ENCODE data around the gene PEDS1. TPM values are rescaled to one million over a fixed set of nuclear protein-coding genes. Genes with fewer than 3 reads are reported as not detected.
A peak's percentile ranks its signal among the peaks of the same experiment; 100 is the strongest.

The PEDS1 gene
- total and polyA plus RNA-seq, 2 of the 13 experiments (the other 11 are each of a cell fraction or from before 2014, with no cell fraction given): 30.5 to 93.9 TPM

DNA sequence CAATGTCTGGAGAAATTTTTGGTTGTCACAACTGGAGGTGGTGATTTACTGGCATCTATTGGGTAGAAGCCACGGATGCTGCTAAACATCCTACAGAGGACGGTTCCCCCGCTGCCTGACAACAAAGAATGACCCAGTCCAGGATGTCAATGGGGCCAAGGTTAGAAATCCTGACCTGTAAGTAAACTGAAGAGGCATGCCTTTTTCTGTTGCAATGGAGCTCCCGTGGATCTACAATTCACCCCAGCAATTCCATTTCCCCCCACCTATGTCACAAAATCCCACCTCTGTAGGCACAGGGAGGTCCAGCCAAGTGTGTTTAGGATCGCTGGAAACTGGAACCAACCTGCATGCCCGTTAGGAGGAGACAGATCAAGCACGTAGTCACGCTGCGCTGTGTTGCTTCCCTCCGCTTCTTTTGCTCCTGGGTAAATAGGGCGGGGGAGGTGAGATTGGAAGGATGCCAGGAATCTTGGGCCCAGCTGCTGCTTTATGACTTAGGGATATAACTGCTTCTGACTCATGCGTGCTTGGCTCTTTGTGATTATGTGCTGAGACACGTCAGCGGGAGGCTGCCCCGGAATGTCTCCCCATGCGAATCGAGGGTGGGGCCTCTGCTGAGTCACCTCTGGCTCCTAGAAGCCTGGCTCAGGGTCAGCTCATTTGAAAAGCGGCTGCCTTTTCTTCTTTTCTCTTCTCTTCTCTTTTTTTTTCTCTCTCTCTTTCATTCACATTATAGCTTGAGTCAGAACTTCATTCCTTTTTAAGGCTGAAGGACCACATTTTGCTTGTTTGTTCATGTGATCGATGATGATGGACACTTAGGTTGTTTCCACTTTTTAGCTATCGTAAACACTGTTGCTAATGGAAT, 12.4 kb upstream of the PEDS1 start (continued):
- TF ChIP-seq ZSCAN30 (CRISPR knock-in tag; IDR thresholded peaks at IDR 0.05): 0 out of 2 replicates have a peak, but pooled peaks have one; percentile 84
- TF ChIP-seq, protein P1, sequence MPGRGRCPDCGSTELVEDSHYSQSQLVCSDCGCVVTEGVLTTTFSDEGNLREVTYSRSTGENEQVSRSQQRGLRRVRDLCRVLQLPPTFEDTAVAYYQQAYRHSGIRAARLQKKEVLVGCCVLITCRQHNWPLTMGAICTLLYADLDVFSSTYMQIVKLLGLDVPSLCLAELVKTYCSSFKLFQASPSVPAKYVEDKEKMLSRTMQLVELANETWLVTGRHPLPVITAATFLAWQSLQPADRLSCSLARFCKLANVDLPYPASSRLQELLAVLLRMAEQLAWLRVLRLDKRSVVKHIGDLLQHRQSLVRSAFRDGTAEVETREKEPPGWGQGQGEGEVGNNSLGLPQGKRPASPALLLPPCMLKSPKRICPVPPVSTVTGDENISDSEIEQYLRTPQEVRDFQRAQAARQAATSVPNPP (CRISPR knock-in tag; IDR thresholded peaks at IDR 0.05): peak; percentile 66; the same call in 1 of the 2 replicates
- TF ChIP-seq ZNF451 (CRISPR knock-in tag; IDR thresholded peaks at IDR 0.05): peak; percentile 49; the same call in 1 of the 2 replicates
- TF ChIP-seq ARID2 (CRISPR knock-in tag; IDR thresholded peaks at IDR 0.05; ENCODE audit: borderline replicate concordance): no peak; the same call in 1 of the 2 replicates
- TF ChIP-seq SMAD9 (CRISPR knock-in tag; IDR thresholded peaks at IDR 0.05): no peak
- TF ChIP-seq, protein P2, sequence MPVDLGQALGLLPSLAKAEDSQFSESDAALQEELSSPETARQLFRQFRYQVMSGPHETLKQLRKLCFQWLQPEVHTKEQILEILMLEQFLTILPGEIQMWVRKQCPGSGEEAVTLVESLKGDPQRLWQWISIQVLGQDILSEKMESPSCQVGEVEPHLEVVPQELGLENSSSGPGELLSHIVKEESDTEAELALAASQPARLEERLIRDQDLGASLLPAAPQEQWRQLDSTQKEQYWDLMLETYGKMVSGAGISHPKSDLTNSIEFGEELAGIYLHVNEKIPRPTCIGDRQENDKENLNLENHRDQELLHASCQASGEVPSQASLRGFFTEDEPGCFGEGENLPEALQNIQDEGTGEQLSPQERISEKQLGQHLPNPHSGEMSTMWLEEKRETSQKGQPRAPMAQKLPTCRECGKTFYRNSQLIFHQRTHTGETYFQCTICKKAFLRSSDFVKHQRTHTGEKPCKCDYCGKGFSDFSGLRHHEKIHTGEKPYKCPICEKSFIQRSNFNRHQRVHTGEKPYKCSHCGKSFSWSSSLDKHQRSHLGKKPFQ (CRISPR knock-in tag; IDR thresholded peaks at IDR 0.05; ENCODE audit: insufficient replicate concordance): peak; percentile 92
- peak; percentile 84 for TF ChIP-seq POLR2AphosphoS5 (IDR thresholded peaks at IDR 0.05; ENCODE audit: low read depth, low read length)
- TF ChIP-seq STAG1 (CRISPR knock-in tag; IDR thresholded peaks at IDR 0.05): peak; percentile 3; the same call in 1 of the 2 replicates
- TF ChIP-seq MAFG (CRISPR knock-in tag; IDR thresholded peaks at IDR 0.05): peak; percentile 98
- TF ChIP-seq NFKBIZ (CRISPR knock-in tag; IDR thresholded peaks at IDR 0.05): peak; percentile 79; the same call in 1 of the 2 replicates
- peak; percentile 93; the same call in 1 of the 2 replicates for TF ChIP-seq ESRRA (CRISPR knock-in tag; IDR thresholded peaks at IDR 0.05; ENCODE audit: low read depth)
- TF ChIP-seq, protein P3, sequence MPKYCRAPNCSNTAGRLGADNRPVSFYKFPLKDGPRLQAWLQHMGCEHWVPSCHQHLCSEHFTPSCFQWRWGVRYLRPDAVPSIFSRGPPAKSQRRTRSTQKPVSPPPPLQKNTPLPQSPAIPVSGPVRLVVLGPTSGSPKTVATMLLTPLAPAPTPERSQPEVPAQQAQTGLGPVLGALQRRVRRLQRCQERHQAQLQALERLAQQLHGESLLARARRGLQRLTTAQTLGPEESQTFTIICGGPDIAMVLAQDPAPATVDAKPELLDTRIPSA (CRISPR knock-in tag; IDR thresholded peaks at IDR 0.05; ENCODE audit: borderline replicate concordance): no peak
- TF ChIP-seq, protein P4, sequence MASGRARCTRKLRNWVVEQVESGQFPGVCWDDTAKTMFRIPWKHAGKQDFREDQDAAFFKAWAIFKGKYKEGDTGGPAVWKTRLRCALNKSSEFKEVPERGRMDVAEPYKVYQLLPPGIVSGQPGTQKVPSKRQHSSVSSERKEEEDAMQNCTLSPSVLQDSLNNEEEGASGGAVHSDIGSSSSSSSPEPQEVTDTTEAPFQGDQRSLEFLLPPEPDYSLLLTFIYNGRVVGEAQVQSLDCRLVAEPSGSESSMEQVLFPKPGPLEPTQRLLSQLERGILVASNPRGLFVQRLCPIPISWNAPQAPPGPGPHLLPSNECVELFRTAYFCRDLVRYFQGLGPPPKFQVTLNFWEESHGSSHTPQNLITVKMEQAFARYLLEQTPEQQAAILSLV (CRISPR knock-in tag; IDR thresholded peaks at IDR 0.05; ENCODE audit: borderline replicate concordance): peak; percentile 71; the same call in 1 of the 2 replicates
- TF ChIP-seq AGO2 (optimal IDR thresholded peaks at IDR 0.05; ENCODE audit: low read depth, low read length): no peak
- peak; percentile 43; the same call in 1 of the 2 replicates for TF ChIP-seq ZBTB8A (CRISPR knock-in tag; IDR thresholded peaks at IDR 0.05; ENCODE audit: borderline replicate concordance, low read depth)
- TF ChIP-seq, protein P5, sequence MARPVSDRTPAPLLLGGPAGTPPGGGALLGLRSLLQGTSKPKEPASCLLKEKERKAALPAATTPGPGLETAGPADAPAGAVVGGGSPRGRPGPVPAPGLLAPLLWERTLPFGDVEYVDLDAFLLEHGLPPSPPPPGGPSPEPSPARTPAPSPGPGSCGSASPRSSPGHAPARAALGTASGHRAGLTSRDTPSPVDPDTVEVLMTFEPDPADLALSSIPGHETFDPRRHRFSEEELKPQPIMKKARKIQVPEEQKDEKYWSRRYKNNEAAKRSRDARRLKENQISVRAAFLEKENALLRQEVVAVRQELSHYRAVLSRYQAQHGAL (CRISPR knock-in tag; IDR thresholded peaks at IDR 0.05; ENCODE audit: not compliant biosample characterization): no peak
- no peak; the same call in none of the 2 replicates for TF ChIP-seq ZKSCAN1 (IDR thresholded peaks at IDR 0.05; ENCODE audit: low read length)
- no peak for TF ChIP-seq SUZ12 (IDR thresholded peaks at IDR 0.05; ENCODE audit: low read depth, low read length)
- 0 out of 2 replicates have a peak, but pooled peaks have one; percentile 68 for TF ChIP-seq ZBTB1 (CRISPR knock-in tag; IDR thresholded peaks at IDR 0.05; ENCODE audit: borderline replicate concordance)
- TF ChIP-seq, protein P6, sequence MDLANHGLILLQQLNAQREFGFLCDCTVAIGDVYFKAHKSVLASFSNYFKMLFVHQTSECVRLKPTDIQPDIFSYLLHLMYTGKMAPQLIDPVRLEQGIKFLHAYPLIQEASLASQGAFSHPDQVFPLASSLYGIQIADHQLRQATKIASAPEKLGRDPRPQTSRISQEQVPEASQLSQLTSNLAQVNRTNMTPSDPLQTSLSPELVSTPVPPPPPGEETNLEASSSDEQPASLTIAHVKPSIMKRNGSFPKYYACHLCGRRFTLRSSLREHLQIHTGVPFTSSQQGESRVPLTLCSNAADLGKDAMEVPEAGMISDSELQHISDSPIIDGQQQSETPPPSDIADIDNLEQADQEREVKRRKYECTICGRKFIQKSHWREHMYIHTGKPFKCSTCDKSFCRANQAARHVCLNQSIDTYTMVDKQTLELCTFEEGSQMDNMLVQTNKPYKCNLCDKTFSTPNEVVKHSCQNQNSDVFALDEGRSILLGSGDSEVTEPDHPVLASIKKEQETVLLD (CRISPR knock-in tag; IDR thresholded peaks at IDR 0.05; ENCODE audit: low read depth): peak; percentile 69

All from HepG2 (cell line).